ENCODE results near the gene FNDC10.

GRCh38 chr1:1603671-1604373 is 3.9 kb upstream of the FNDC10 start:
- TF ChIP-seq, protein P1, sequence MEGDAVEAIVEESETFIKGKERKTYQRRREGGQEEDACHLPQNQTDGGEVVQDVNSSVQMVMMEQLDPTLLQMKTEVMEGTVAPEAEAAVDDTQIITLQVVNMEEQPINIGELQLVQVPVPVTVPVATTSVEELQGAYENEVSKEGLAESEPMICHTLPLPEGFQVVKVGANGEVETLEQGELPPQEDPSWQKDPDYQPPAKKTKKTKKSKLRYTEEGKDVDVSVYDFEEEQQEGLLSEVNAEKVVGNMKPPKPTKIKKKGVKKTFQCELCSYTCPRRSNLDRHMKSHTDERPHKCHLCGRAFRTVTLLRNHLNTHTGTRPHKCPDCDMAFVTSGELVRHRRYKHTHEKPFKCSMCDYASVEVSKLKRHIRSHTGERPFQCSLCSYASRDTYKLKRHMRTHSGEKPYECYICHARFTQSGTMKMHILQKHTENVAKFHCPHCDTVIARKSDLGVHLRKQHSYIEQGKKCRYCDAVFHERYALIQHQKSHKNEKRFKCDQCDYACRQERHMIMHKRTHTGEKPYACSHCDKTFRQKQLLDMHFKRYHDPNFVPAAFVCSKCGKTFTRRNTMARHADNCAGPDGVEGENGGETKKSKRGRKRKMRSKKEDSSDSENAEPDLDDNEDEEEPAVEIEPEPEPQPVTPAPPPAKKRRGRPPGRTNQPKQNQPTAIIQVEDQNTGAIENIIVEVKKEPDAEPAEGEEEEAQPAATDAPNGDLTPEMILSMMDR (IDR thresholded peaks at IDR 0.05): no peak
- no peak for TF ChIP-seq POLR2A (IDR thresholded peaks at IDR 0.05)

Data from adrenal gland (tissue), 5 donors.